LoVo (cell line): ENCODE data around the gene PHKG1.
A peak's percentile ranks its signal among the peaks of the same experiment; 100 is the strongest.
"Not testable (repeated sequence)": the region's sequence is repeated elsewhere in the genome, so short reads cannot be mapped to it uniquely, and the experiment has no call there.

Source experiments
- DNase-seq: peaks from one replicate; pipeline ENCODE4 v3.0.0-alpha.2; 2016; ENCODE audit warnings: low spot score

The PHKG1 gene

DNA sequence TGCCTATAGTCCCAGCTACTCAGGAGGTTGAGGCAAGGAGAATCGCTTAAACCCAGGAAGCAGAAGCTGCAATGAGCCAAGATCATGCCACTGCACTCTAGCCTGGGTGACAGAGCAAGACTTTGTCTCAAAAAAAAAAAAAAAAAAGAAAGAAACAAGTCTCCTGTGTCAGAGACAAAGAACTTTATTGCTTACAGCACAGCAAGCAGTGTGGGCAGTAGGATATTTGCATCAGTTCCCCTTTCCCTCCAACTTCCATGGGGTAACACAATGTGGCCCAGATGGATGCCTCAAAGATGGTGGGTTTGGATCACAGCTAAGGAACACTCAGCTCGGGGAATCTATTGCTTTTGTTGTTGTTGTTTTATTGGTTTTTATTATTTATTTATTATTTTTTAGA, 47.0 kb downstream of the PHKG1 start:
- not testable (repeated sequence) for DNase-seq

DNA sequence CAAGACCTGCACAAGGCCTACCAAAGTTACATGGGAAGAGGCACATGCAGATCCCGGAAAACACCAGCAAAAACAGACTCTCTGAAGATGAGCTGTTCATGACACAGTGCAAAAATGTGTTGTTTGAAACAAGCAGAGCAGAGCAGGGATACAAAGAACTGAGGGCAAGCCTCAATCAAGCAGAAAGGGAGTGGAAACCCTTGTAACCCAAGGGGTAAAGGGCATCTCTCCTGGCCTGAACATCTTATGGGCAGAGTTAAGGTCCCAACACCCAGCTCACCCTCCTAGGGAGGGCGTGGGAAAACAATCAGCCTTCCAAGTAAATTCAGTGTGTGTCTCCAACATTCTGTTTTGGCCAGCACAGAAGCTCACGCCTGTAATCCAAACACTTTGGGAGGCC, 52.0 kb downstream of the PHKG1 start:
- DNase-seq = no peak

DNA sequence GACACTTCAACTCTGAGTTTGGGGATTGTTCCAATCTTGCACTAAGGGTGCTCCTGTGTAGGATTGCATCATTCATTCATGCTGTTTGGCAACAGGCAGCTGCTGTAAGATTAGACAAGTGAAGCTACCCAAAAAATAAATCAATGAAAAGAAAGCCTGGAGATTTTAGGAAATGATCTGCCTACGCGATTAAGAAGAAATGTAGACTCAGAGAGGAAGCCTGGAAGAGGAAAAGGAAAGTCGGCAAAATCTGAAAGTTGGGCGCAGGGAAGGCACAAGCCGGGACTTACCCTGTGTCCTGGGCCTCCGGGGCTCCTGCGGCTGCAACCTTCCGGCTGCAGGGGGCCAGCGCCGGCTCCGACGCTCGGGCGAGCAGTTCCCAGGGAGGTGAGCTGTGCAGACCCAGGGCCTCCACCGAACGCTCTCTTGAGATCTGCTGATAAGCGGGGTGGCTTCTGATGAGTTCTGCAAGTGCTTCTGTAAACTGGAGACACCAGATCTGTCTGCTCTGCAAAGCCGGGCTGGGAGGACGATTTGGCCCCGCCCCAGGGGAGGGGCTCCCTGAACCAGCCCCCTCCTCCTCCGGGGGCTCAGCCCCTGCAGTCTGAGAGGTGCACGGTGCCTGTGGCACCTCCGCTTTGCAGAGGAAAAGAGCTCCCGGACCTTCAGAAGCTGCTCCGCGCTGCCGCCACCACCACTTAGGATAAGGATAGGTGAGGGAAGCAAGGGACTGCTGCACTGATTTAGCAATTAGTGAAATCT, 58.9 kb downstream of the PHKG1 start:
- peak; percentile 63 for DNase-seq

DNA sequence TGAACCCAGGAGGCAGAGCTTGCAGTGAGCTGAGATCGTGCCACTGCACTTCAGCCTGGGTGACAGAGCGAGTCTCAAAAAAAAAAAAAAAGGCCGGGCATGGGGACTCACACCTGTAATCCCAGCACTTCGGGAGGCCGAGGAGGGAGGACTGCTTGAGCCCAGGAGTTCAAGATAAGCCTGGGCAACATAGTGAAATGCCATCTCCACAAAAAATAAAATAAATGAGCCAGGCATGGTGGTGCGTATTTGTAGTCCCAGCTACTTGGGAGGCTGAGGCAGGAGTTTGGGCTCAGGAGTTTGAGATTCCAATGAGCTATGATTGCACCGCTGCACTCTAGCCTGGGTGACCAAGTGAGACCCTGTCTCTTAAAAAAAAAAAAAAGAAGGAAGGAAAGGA, 60.2 kb downstream of the PHKG1 start:
- DNase-seq = not testable (repeated sequence)

DNA sequence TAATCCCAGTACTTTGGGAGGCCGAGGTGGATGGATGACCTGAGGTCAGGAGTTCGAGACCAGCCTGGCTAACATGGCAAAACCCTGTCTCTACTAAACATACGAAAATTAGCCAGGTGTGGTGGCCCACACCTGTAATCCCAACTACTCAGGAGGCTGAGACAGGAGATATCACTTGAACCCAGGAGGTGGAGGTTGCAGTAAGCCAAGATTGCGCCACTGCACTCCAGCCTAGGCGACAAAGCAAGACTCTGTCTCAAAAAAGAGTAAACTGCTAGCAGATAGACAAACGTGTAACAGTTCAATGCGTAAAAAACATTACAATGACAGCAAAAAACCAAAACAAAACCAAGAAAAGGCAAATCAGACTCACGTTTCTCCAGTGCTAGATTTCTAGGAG, 61.2 kb downstream of the PHKG1 start:
- not testable (repeated sequence) for DNase-seq

DNA sequence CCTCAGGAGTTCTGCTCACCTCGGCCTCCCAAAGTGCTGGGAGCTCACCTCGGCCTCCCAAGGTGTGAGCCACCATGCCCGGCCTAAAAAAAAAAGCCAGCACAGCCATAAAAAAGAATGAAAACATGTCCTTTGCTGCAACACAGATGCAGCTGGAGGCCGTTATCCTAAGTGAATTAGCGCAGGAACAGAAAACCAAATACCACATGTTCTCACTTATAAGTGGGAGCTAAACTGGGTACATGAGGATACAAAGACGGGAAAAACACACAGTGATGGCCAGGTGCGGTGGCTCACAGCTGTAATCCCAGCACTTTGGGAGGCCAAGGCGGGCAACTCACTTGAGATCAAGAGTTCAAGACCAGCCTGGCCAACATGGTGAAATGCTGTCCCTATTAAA, 62.4 kb downstream of the PHKG1 start:
- no peak for DNase-seq
